GM12864 (cell line): Measurements from ENCODE around the gene MYO1A.

ENCODE experiments used
- DNase-seq: peaks from one replicate; pipeline ENCODE4 v3.0.0-alpha.2; 2011; ENCODE audit warnings: low read depth
- H3K4me3 ChIP-seq: 2 replicates; pipeline ENCODE4 v1.5.1; 2011; ENCODE audit warnings: mild to moderate bottlenecking, low read depth, low read length, control low read depth
- TF ChIP-seq, protein P1 (sequence below): IDR thresholded peaks from 2 replicates; pipeline ENCODE4 v1.5.1; 2011; ENCODE audit warnings: low read depth, mild to moderate bottlenecking, moderate library complexity, low read length, control low read depth, inconsistent platforms; ENCODE audit errors: missing control alignments

MYO1A gene

DNA sequence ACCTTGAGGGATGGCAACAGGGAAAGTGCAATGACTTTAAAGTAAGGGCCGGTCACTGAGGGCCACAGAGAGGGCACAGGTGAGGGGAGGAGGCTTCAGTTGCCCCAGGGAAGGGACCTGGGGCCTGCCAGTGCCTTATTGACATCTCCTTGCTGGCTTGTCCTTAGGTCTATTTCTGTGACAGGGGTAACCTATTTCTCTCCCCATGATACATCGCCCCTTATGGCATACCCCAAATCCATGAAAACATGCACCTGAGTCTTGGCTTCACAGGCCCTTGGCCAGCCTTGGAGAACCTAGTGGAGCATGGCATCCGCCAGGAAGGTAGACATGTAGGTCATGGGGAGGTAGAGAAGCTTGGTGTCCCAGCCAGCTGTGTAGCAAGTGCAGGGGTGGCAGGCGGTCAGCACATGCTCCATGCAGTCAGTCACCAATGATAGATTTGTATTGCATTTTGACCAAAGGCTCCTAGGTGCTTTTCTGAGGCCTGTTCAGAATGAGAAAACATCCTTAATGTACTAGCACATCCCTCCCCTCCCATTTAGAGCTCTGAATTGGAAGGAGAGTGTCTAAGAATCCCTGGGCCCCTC is 68.9 kb downstream of the MYO1A start:
- TF ChIP-seq, protein P1, sequence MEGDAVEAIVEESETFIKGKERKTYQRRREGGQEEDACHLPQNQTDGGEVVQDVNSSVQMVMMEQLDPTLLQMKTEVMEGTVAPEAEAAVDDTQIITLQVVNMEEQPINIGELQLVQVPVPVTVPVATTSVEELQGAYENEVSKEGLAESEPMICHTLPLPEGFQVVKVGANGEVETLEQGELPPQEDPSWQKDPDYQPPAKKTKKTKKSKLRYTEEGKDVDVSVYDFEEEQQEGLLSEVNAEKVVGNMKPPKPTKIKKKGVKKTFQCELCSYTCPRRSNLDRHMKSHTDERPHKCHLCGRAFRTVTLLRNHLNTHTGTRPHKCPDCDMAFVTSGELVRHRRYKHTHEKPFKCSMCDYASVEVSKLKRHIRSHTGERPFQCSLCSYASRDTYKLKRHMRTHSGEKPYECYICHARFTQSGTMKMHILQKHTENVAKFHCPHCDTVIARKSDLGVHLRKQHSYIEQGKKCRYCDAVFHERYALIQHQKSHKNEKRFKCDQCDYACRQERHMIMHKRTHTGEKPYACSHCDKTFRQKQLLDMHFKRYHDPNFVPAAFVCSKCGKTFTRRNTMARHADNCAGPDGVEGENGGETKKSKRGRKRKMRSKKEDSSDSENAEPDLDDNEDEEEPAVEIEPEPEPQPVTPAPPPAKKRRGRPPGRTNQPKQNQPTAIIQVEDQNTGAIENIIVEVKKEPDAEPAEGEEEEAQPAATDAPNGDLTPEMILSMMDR = no peak
- no peak for DNase-seq
- H3K4me3 ChIP-seq = no peak overlapping the region

DNA sequence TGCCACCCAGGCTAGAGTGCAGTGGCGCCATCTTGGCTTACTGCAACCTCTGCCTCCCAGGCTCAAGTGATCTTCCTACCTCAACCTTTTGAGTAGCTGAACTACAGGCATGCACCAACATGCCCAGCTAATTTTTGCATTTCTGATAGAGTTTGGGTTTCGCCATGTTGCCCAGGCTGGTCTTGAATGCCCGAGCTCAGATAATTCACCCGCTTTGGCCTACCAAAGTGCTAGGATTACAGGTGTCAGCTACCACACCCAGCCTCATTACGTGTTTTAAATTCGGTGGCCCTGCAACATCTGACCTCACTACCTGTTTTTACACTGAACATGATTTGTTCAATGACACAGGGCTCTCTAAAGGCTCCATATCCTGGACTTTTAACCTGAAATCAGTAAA is 69.7 kb downstream of the MYO1A start:
- H3K4me3 ChIP-seq = no peak overlapping the region
- DNase-seq = no peak
- TF ChIP-seq, protein P1 = no peak

GRCh38 chr12:56979628-56980027 is 70.3 kb downstream of the MYO1A start:
- no peak overlapping the region for H3K4me3 ChIP-seq
- DNase-seq = no peak
- TF ChIP-seq, protein P1 = no peak
